K562 (cell line): ENCODE results near the gene USF2.

Experiments
- DPF2 ChIP-seq: fragments of 450-650 bp; IDR thresholded peaks from 2 replicates; pipeline ENCODE4 v1.6.1; 2016
- EZH2 ChIP-seq: IDR thresholded peaks from 2 replicates; pipeline ENCODE4 v1.6.1; 2012; ENCODE audit warnings: low read depth, mild to moderate bottlenecking, inconsistent platforms, low read length, borderline replicate concordance
- FIP1L1 ChIP-seq: fragments of 200-400 bp; formaldehyde crosslinking; IDR thresholded peaks from 2 replicates; pipeline ENCODE4 v1.6.1; 2018; ENCODE audit warnings: mild to moderate bottlenecking, low read depth, low read length; ENCODE audit not compliant: poor library complexity, severe bottlenecking
- KDM5B ChIP-seq: fragments of 200-600 bp; sonication (generic); IDR thresholded peaks from 2 replicates; pipeline ENCODE4 v1.6.1; 2012; ENCODE audit warnings: low read depth, mild to moderate bottlenecking, moderate library complexity, low read length, control low read depth, inconsistent platforms; ENCODE audit not compliant: insufficient replicate concordance
- MXI1 ChIP-seq: IDR thresholded peaks from 2 replicates; pipeline ENCODE4 v1.6.1; 2011; ENCODE audit warnings: low read depth, mild to moderate bottlenecking, improper control_type of control experiment, low read length
- NR2C1 ChIP-seq, 2 experiments: fragments of 450-650 bp; IDR thresholded peaks; 2 replicates each; pipeline ENCODE4 v1.6.1; 2017; ENCODE audit warnings: mild to moderate bottlenecking in 2 of 2, antibody characterized with exemption in 1 of 2, inconsistent platforms in 1 of 2, missing compliant biosample characterization in 1 of 2, missing genetic modification characterization in 1 of 2
- TOE1 ChIP-seq, 2 experiments: fragments of 450-650 bp in 1 of 2; sonication (generic) in 1 of 2; formaldehyde crosslinking in 1 of 2; IDR thresholded peaks; 2 replicates each; pipeline versions ENCODE4 v1.7.1 to v1.8.0; 2016 to 2022; ENCODE audit warnings: borderline replicate concordance in 2 of 2, mild to moderate bottlenecking in 2 of 2, antibody characterized with exemption in 1 of 2, inconsistent platforms in 1 of 2, low read depth in 1 of 2, missing genetic modification reagents in 1 of 2, moderate library complexity in 1 of 2
- ZC3H11A ChIP-seq: IDR thresholded peaks from 2 replicates; pipeline ENCODE4 v1.6.1; 2012; ENCODE audit warnings: low read depth, low read length, improper control_type of control experiment
- ZKSCAN3 ChIP-seq: fragments of 250-450 bp; sonication (Bioruptor Pico); IDR thresholded peaks from 2 replicates; pipeline ENCODE4 v1.4.0; 2020
- TF ChIP-seq, protein P1 (sequence below): fragments of 450-650 bp; conservative IDR thresholded peaks from 2 replicates; pipeline ENCODE4 v1.6.1; 2016; ENCODE audit warnings: missing genetic modification characterization, low read depth, mild to moderate bottlenecking, missing compliant biosample characterization, moderate library complexity
- TF ChIP-seq, protein P2 (sequence below), 3 experiments: IDR thresholded peaks in 2 of 3; conservative IDR thresholded peaks in 1 of 3; 2 replicates each; pipeline ENCODE4 v1.5.1; 2011 to 2012; ENCODE audit warnings: low read length in 3 of 3, mild to moderate bottlenecking in 3 of 3, control low read depth in 2 of 3, improper control_type of control experiment in 1 of 3, inconsistent platforms in 1 of 3, low read depth in 1 of 3, mixed read lengths in 1 of 3, moderate library complexity in 1 of 3; ENCODE audit not compliant: insufficient read depth in 2 of 3
- TF ChIP-seq, protein P3 (sequence below): fragments of 450-650 bp; formaldehyde crosslinking; IDR thresholded peaks from 2 replicates; pipeline ENCODE4 v1.4.0; 2022; ENCODE audit warnings: missing genetic modification characterization

DNA sequence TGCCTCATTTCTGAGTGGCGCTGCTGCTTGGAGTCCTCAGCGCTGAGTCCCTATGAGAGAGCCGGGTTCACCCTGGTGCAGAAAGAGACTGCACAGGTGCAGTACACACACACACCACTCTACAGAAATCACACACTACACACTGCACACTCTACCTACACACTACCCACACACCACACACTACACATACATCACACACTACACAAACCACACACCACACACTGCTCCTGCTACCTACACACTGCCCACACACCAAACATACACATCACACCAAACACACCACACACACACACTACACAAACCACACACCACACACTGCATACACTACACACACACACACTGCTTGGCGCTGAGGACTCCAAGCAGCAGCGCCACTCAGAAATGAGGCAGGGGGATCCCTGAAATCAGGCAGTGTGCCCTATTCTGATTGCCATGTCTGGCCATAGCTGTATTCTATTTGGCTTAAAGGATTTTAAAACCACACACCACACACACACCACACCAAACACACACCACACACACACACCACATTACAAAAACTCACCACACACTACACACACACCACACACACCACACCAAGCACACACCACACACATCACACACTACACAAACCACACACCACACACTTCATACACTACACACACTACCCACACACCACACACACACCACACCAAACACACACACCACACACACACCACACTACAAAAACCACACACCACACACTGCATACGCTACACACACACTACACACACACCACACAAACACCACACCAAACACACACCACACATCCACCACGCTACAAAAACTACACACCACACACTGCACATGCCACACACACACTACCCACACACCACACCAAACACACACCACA lies 28.1 kb downstream of the USF2 start:
- TF ChIP-seq, protein P1, sequence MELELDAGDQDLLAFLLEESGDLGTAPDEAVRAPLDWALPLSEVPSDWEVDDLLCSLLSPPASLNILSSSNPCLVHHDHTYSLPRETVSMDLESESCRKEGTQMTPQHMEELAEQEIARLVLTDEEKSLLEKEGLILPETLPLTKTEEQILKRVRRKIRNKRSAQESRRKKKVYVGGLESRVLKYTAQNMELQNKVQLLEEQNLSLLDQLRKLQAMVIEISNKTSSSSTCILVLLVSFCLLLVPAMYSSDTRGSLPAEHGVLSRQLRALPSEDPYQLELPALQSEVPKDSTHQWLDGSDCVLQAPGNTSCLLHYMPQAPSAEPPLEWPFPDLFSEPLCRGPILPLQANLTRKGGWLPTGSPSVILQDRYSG, result no peak
- TF ChIP-seq ZKSCAN3 (CRISPR knock-in tag) (no peak), MXI1 (no peak), DPF2 (peak; percentile 18; the same call in 1 of the 2 replicates), KDM5B (no peak), TOE1 (IDR thresholded peaks at IDR 0.05; ENCODE audit: borderline replicate concordance) (no peak), TOE1 (CRISPR knock-in tag; IDR thresholded peaks at IDR 0.05; ENCODE audit: borderline replicate concordance, low read depth) (no peak), NR2C1 (IDR thresholded peaks at IDR 0.05) (no peak), NR2C1 (tag; IDR thresholded peaks at IDR 0.05) (no peak), EZH2 (no peak), ZC3H11A (no peak), FIP1L1 (no peak)
- TF ChIP-seq, protein P2, sequence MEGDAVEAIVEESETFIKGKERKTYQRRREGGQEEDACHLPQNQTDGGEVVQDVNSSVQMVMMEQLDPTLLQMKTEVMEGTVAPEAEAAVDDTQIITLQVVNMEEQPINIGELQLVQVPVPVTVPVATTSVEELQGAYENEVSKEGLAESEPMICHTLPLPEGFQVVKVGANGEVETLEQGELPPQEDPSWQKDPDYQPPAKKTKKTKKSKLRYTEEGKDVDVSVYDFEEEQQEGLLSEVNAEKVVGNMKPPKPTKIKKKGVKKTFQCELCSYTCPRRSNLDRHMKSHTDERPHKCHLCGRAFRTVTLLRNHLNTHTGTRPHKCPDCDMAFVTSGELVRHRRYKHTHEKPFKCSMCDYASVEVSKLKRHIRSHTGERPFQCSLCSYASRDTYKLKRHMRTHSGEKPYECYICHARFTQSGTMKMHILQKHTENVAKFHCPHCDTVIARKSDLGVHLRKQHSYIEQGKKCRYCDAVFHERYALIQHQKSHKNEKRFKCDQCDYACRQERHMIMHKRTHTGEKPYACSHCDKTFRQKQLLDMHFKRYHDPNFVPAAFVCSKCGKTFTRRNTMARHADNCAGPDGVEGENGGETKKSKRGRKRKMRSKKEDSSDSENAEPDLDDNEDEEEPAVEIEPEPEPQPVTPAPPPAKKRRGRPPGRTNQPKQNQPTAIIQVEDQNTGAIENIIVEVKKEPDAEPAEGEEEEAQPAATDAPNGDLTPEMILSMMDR (IDR thresholded peaks at IDR 0.05 in 2 of 3, conservative IDR thresholded peaks at IDR 0.05 in 1 of 3; ENCODE audit: insufficient read depth in 2 of 3, low read depth in 1 of 3, low read length in 3 of 3), result no peak
- TF ChIP-seq, protein P3, sequence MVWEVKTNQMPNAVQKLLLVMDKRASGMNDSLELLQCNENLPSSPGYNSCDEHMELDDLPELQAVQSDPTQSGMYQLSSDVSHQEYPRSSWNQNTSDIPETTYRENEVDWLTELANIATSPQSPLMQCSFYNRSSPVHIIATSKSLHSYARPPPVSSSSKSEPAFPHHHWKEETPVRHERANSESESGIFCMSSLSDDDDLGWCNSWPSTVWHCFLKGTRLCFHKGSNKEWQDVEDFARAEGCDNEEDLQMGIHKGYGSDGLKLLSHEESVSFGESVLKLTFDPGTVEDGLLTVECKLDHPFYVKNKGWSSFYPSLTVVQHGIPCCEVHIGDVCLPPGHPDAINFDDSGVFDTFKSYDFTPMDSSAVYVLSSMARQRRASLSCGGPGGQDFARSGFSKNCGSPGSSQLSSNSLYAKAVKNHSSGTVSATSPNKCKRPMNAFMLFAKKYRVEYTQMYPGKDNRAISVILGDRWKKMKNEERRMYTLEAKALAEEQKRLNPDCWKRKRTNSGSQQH (CRISPR knock-in tag), result peak; percentile 51
